ENCODE measurements around the gene CRACR2B.

DNA sequence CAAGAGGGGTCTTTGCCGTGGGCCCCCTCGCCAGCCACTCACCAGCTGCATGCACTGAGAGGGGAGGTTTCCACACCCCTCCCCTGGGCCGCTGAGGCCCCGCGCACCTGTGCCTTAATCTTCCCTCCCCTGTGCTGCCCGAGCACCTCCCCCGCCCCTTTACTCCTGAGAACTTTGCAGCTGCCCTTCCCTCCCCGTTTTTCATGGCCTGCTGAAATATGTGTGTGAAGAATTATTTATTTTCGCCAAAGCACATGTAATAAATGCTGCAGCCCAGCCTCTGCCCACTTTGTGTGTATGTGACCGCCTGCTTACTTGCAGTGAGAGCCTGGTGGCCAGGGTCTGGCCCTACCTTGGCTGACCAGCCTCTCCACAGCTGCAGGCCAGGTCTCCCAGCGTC, 2.8 kb upstream of the CRACR2B start:
- TF ChIP-seq, protein P1, sequence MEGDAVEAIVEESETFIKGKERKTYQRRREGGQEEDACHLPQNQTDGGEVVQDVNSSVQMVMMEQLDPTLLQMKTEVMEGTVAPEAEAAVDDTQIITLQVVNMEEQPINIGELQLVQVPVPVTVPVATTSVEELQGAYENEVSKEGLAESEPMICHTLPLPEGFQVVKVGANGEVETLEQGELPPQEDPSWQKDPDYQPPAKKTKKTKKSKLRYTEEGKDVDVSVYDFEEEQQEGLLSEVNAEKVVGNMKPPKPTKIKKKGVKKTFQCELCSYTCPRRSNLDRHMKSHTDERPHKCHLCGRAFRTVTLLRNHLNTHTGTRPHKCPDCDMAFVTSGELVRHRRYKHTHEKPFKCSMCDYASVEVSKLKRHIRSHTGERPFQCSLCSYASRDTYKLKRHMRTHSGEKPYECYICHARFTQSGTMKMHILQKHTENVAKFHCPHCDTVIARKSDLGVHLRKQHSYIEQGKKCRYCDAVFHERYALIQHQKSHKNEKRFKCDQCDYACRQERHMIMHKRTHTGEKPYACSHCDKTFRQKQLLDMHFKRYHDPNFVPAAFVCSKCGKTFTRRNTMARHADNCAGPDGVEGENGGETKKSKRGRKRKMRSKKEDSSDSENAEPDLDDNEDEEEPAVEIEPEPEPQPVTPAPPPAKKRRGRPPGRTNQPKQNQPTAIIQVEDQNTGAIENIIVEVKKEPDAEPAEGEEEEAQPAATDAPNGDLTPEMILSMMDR (IDR thresholded peaks at IDR 0.05): no peak
- no peak for TF ChIP-seq POLR2A (IDR thresholded peaks at IDR 0.05)
